ENCODE measurements around the gene PPEF1.

PPEF1 gene

GRCh38 chrX:18714910-18715309 lies 7.5 kb downstream of the PPEF1 start:
- H3K4me2 ChIP-seq (ENCODE audit: low read depth, low read length, poor library complexity, severe bottlenecking), result no peak overlapping the region
- H3K9me3 ChIP-seq (ENCODE audit: insufficient read depth, low read length), result no peaks in the 10 kb centered on the region
- no peaks in the 10 kb centered on the region for H3F3A ChIP-seq (ENCODE audit: insufficient read depth)
- H2AFZ ChIP-seq (ENCODE audit: low read depth, low read length, severe bottlenecking), result no peak overlapping the region
- no peaks in the 10 kb centered on the region for H3K79me2 ChIP-seq (ENCODE audit: insufficient read depth, low read length)
- H3K9ac ChIP-seq (ENCODE audit: low read length), result no peak overlapping the region
- no peaks in the 10 kb centered on the region for H3K9me2 ChIP-seq (replicated peaks; ENCODE audit: insufficient read depth, low read length)
- no peaks in the 10 kb centered on the region for H3K27me3 ChIP-seq (ENCODE audit: low read length)
- no peaks in the 10 kb centered on the region for H4K20me1 ChIP-seq (ENCODE audit: low read depth, low read length)
- no peak for TF ChIP-seq CTCF (IDR thresholded peaks at IDR 0.05; ENCODE audit: insufficient read depth, low read length, poor library complexity, severe bottlenecking)
- no peak for TF ChIP-seq EZH2phosphoT487 (conservative IDR thresholded peaks at IDR 0.05; ENCODE audit: low read length)
- H3K4me3 ChIP-seq (ENCODE audit: insufficient read depth, low read length, poor library complexity, severe bottlenecking), result no peak overlapping the region
- H3K27ac ChIP-seq (ENCODE audit: low read depth, low read length), result no peak overlapping the region
- no peaks in the 10 kb centered on the region for H3K36me3 ChIP-seq (ENCODE audit: low read length)

- no peaks in the 10 kb centered on the region for H4K20me1 ChIP-seq (ENCODE audit: low read depth, low read length)
- no peaks in the 10 kb centered on the region for H3F3A ChIP-seq (ENCODE audit: insufficient read depth)
- H3K9me2 ChIP-seq (replicated peaks; ENCODE audit: insufficient read depth, low read length), result no peaks in the 10 kb centered on the region
- no peak overlapping the region for H3K27ac ChIP-seq (ENCODE audit: low read depth, low read length)
- H3K36me3 ChIP-seq (ENCODE audit: low read length), result no peaks in the 10 kb centered on the region
- TF ChIP-seq EZH2phosphoT487 (conservative IDR thresholded peaks at IDR 0.05; ENCODE audit: low read length) (no peak), CTCF (IDR thresholded peaks at IDR 0.05; ENCODE audit: insufficient read depth, low read length, poor library complexity, severe bottlenecking) (no peak)
- no peak overlapping the region for H3K9ac ChIP-seq (ENCODE audit: low read length)
- no peak overlapping the region for H2AFZ ChIP-seq (ENCODE audit: low read depth, low read length, severe bottlenecking)
- H3K79me2 ChIP-seq (ENCODE audit: insufficient read depth, low read length), result no peaks in the 10 kb centered on the region
- no peak overlapping the region for H3K4me3 ChIP-seq (ENCODE audit: insufficient read depth, low read length, poor library complexity, severe bottlenecking)
- no peak overlapping the region for H3K4me2 ChIP-seq (ENCODE audit: low read depth, low read length, poor library complexity, severe bottlenecking)
- no peaks in the 10 kb centered on the region for H3K9me3 ChIP-seq (ENCODE audit: insufficient read depth, low read length)
- H3K27me3 ChIP-seq (ENCODE audit: low read length), result no peaks in the 10 kb centered on the region
Observed at GRCh38 chrX:18719852-18720251, 12.4 kb downstream of the PPEF1 start.

- no peaks in the 10 kb centered on the region for H3K27me3 ChIP-seq (ENCODE audit: low read length)
- no peak overlapping the region for H3K4me3 ChIP-seq (ENCODE audit: insufficient read depth, low read length, poor library complexity, severe bottlenecking)
- no peaks in the 10 kb centered on the region for H3K79me2 ChIP-seq (ENCODE audit: insufficient read depth, low read length)
- H3F3A ChIP-seq (ENCODE audit: insufficient read depth), result no peaks in the 10 kb centered on the region
- no peaks in the 10 kb centered on the region for H3K9me3 ChIP-seq (ENCODE audit: insufficient read depth, low read length)
- H3K9me2 ChIP-seq (replicated peaks; ENCODE audit: insufficient read depth, low read length), result no peaks in the 10 kb centered on the region
- H3K9ac ChIP-seq (ENCODE audit: low read length), result no peak overlapping the region
- no peak overlapping the region for H3K4me2 ChIP-seq (ENCODE audit: low read depth, low read length, poor library complexity, severe bottlenecking)
- no peaks in the 10 kb centered on the region for H4K20me1 ChIP-seq (ENCODE audit: low read depth, low read length)
- H3K27ac ChIP-seq (ENCODE audit: low read depth, low read length), result no peak overlapping the region
- TF ChIP-seq CTCF (IDR thresholded peaks at IDR 0.05; ENCODE audit: insufficient read depth, low read length, poor library complexity, severe bottlenecking) (no peak), EZH2phosphoT487 (conservative IDR thresholded peaks at IDR 0.05; ENCODE audit: low read length) (no peak)
- no peak overlapping the region for H2AFZ ChIP-seq (ENCODE audit: low read depth, low read length, severe bottlenecking)
- no peaks in the 10 kb centered on the region for H3K36me3 ChIP-seq (ENCODE audit: low read length)
Observed at GRCh38 chrX:18721683-18722499, 14.4 kb downstream of the PPEF1 start.

Data from SU-DHL-6 (cell line).